Colonic mucosa (tissue), 4 donors: ENCODE results near the gene ACSS1. TPM values are rescaled to one million over a fixed set of nuclear protein-coding genes. Genes with fewer than 3 reads are reported as not detected.

Experiments
- DNase-seq: peaks from one replicate; pipeline ENCODE4 v3.0.0-alpha.2; 2020
- H3K27ac ChIP-seq: fragments of 200-600 bp; one replicate; pipeline ENCODE4 v1.8.0; 2021
- H3K27me3 ChIP-seq: fragments of 200-600 bp; one replicate; pipeline ENCODE4 v1.8.0; 2021
- H3K36me3 ChIP-seq: fragments of 200-600 bp; one replicate; pipeline ENCODE4 v1.8.0; 2021
- H3K4me1 ChIP-seq: fragments of 200-600 bp; one replicate; pipeline ENCODE4 v1.8.0; 2021; ENCODE audit warnings: mild to moderate bottlenecking
- H3K4me3 ChIP-seq: fragments of 200-600 bp; one replicate; pipeline ENCODE4 v1.8.0; 2021
- H3K9ac ChIP-seq, 2 donors: one replicate each; pipeline ENCODE4 v1.7.0; 2013; ENCODE audit warnings: control low read depth in 2 of 2, low read depth in 2 of 2, low read length in 2 of 2
- H3K9me3 ChIP-seq: fragments of 200-600 bp; one replicate; pipeline ENCODE4 v1.8.0; 2021
- CTCF ChIP-seq: fragments of 200-600 bp; IDR thresholded peaks from one replicate; pipeline ENCODE4 v1.8.0; 2022; ENCODE audit warnings: antibody characterized with exemption, mild to moderate bottlenecking
- intact Hi-C: fragments of 100-400 bp; cut with DNase I; formaldehyde crosslinking; loops from one replicate; pipeline ENCODE4 v1.14.1; 2022
- total RNA-seq, 2 donors: library from RNA; stranded (reverse); fragmentation: NEBNext Ultra II Directional in 1 of 2; extraction: Animal tissue kit (Norgen Biotek cat#: 25700) in 1 of 2; gene quantifications; one replicate each; pipeline ENCODE4 v1.2.1, GENCODE V29; 2021
- donor health status: healthy.
- donor health status: DM: no; HTN: no; CAD: no.
- donor health status: DM: no; HTN: no; CAD: no.

ACSS1 gene
- total RNA-seq, 2 donors from 2014 or later, result 29.0 to 32.0 TPM

- Histone ChIP-seq H3K27me3 (no peaks in the 10 kb centered on the region), H3K4me3 (no peak overlapping the region), H3K9ac (no peak overlapping the region), H3K27ac (no peak overlapping the region), H3K4me1 (no peaks in the 10 kb centered on the region), H3K9me3 (no peaks in the 10 kb centered on the region), H3K36me3 (no peaks in the 10 kb centered on the region)
- intact Hi-C loops, result loop anchor here (10.0 kb wide), 1 partner anchor 343 kb away; the partner anchor contains the start of gene GINS1
- DNase-seq, result no peak
- no peak for TF ChIP-seq CTCF
Observed at GRCh38 chr20:25061821-25062530, 4.0 kb upstream of the ACSS1 start.

- DNase-seq, result no peak
- TF ChIP-seq CTCF, result no peak
- no peaks in the 10 kb centered on the region for H3K9me3 ChIP-seq
- H3K36me3 ChIP-seq, result no peaks in the 10 kb centered on the region
- H3K27me3 ChIP-seq, result no peaks in the 10 kb centered on the region
- H3K4me1 ChIP-seq, result peaks cover under 1% of the 10 kb centered on the region
- no peak overlapping the region for H3K4me3 ChIP-seq
- intact Hi-C loops, result loop anchor here (10.0 kb wide), 1 partner anchor 344 kb away; the partner anchor contains the start of gene GINS1
- no peak overlapping the region for H3K9ac ChIP-seq
- H3K27ac ChIP-seq, result no peak overlapping the region
Observed at GRCh38 chr20:25061103-25061799, 3.3 kb upstream of the ACSS1 start.

- H3K9ac ChIP-seq, result no peak overlapping the region
- no peaks in the 10 kb centered on the region for H3K9me3 ChIP-seq
- no peak for DNase-seq
- no peak overlapping the region for H3K4me3 ChIP-seq
- intact Hi-C loops, result loop anchor here (10.0 kb wide), 1 partner anchor 345 kb away; the partner anchor contains the start of gene GINS1
- H3K27ac ChIP-seq, result no peak overlapping the region
- no peaks in the 10 kb centered on the region for H3K36me3 ChIP-seq
- TF ChIP-seq CTCF, result no peak
- peaks cover 8% of the 10 kb centered on the region for H3K4me1 ChIP-seq
- H3K27me3 ChIP-seq, result no peaks in the 10 kb centered on the region
Observed at GRCh38 chr20:25059866-25060465, 2.0 kb upstream of the ACSS1 start.

GRCh38 chr20:25058847-25059810, 1.2 kb upstream of the ACSS1 start:
- H3K27ac ChIP-seq, result peak overlapping the region; percentile 94
- peaks cover 13% of the 10 kb centered on the region for H3K4me1 ChIP-seq
- H3K36me3 ChIP-seq, result no peaks in the 10 kb centered on the region
- intact Hi-C loops, result no loop called here
- no peaks in the 10 kb centered on the region for H3K27me3 ChIP-seq
- peak overlapping the region; percentile 63 for H3K4me3 ChIP-seq
- no peaks in the 10 kb centered on the region for H3K9me3 ChIP-seq
- DNase-seq, result peak; percentile 52
- TF ChIP-seq CTCF, result no peak
- peak overlapping the region; percentile 73 to 92 for H3K9ac ChIP-seq
